SK-N-SH treated with all-trans-retinoic acid at 6 μM for 48 hours (cell line): ENCODE measurements around the gene PMEPA1.

Source experiments
- ISL1 ChIP-seq: fragments of 250-450 bp; sonication (Bioruptor Pico); IDR thresholded peaks from 2 replicates; pipeline ENCODE4 v2.1.2; 2022; ENCODE audit warnings: mild to moderate bottlenecking, moderate library complexity
- ZFP3 ChIP-seq: fragments of 250-450 bp; sonication (Bioruptor Pico); IDR thresholded peaks from 2 replicates; pipeline ENCODE4 v1.5.0; 2020; ENCODE audit warnings: mild to moderate bottlenecking, moderate library complexity
- ZNF565 ChIP-seq: fragments of 450-650 bp; formaldehyde crosslinking; conservative IDR thresholded peaks from 2 replicates; pipeline ENCODE4 v1.5.0; 2020; ENCODE audit warnings: low read depth, mild to moderate bottlenecking, moderate library complexity

DNA sequence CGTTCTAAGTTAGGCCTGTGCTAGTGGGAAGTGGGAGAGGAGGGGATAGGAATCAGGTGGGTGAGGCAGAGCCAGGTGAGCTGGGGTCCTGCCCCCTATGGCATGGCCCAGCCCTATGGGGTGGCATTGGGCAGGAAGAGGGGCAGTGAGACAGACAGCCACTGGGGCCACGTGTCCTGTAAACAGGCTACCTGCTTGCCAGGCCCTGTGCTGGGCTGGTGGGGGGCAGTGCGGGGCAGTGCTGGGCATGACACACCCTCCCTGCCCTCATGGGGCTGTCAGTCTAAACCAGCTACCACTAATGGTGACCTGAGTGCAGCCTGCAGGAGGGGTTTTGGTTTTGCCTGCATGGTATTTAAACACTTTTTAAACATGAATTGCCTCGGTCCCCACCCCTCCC is 10.1 kb upstream of the PMEPA1 start:
- TF ChIP-seq ZFP3 (CRISPR knock-in tag) = no peak
- no peak for TF ChIP-seq ZNF565 (CRISPR knock-in tag)
- no peak for TF ChIP-seq ISL1 (CRISPR knock-in tag)
